KMS-11 (cell line): Measurements from ENCODE around the gene ZSCAN10.
"Not testable (repeated sequence)": the region's sequence is repeated elsewhere in the genome, so short reads cannot be mapped to it uniquely, and the experiment has no call there.

Experiments
- H2AFZ ChIP-seq: fragments of 200-600 bp; sonication (generic); 2 replicates; pipeline ENCODE4 v1.6.1; 2016; ENCODE audit warnings: antibody characterized with exemption, mixed run types, low read depth
- H3K27ac ChIP-seq: fragments of 200-600 bp; sonication (generic); 2 replicates; pipeline ENCODE4 v1.6.1; 2016; ENCODE audit warnings: mild to moderate bottlenecking, mixed run types
- H3K27me3 ChIP-seq: fragments of 200-600 bp; sonication (generic); 2 replicates; pipeline ENCODE4 v1.6.1; 2017; ENCODE audit warnings: mild to moderate bottlenecking, low read depth, mixed run types, moderate library complexity; ENCODE audit not compliant: insufficient read depth
- H3K36me3 ChIP-seq: fragments of 200-600 bp; sonication (generic); 2 replicates; pipeline ENCODE4 v1.6.1; 2017; ENCODE audit warnings: mild to moderate bottlenecking, mixed run types; ENCODE audit not compliant: insufficient read depth
- H3K4me1 ChIP-seq: fragments of 200-600 bp; sonication (generic); 2 replicates; pipeline ENCODE4 v1.6.1; 2016; ENCODE audit warnings: mild to moderate bottlenecking, low read depth, mixed run types; ENCODE audit not compliant: poor library complexity, severe bottlenecking
- H3K4me2 ChIP-seq: fragments of 200-600 bp; sonication (generic); 2 replicates; pipeline ENCODE4 v1.7.0; 2016; ENCODE audit warnings: mild to moderate bottlenecking, mixed run types
- H3K4me3 ChIP-seq: fragments of 200-600 bp; sonication (generic); IDR thresholded peaks from 2 replicates; pipeline ENCODE4 v1.6.1; 2017; ENCODE audit warnings: low read depth, low read length, mixed read lengths; ENCODE audit not compliant: insufficient read depth
- H3K79me2 ChIP-seq: fragments of 200-600 bp; sonication (generic); 2 replicates; pipeline ENCODE4 v1.6.1; 2016; ENCODE audit warnings: low read depth, mixed run types; ENCODE audit not compliant: insufficient read depth
- H3K9ac ChIP-seq: fragments of 200-600 bp; sonication (generic); 2 replicates; pipeline ENCODE4 v1.6.1; 2016; ENCODE audit warnings: mild to moderate bottlenecking, mixed run types
- H4K20me1 ChIP-seq: fragments of 200-600 bp; sonication (generic); 2 replicates; pipeline ENCODE4 v1.6.1; 2016; ENCODE audit warnings: mild to moderate bottlenecking, mixed run types; ENCODE audit not compliant: insufficient read depth
- TF ChIP-seq, protein P1 (sequence below): fragments of 200-600 bp; sonication (generic); conservative IDR thresholded peaks from 2 replicates; pipeline ENCODE4 v1.6.1; 2017; ENCODE audit warnings: low read depth, mild to moderate bottlenecking, antibody characterized with exemption, low read length, moderate library complexity, mixed read lengths

Gene ZSCAN10

DNA sequence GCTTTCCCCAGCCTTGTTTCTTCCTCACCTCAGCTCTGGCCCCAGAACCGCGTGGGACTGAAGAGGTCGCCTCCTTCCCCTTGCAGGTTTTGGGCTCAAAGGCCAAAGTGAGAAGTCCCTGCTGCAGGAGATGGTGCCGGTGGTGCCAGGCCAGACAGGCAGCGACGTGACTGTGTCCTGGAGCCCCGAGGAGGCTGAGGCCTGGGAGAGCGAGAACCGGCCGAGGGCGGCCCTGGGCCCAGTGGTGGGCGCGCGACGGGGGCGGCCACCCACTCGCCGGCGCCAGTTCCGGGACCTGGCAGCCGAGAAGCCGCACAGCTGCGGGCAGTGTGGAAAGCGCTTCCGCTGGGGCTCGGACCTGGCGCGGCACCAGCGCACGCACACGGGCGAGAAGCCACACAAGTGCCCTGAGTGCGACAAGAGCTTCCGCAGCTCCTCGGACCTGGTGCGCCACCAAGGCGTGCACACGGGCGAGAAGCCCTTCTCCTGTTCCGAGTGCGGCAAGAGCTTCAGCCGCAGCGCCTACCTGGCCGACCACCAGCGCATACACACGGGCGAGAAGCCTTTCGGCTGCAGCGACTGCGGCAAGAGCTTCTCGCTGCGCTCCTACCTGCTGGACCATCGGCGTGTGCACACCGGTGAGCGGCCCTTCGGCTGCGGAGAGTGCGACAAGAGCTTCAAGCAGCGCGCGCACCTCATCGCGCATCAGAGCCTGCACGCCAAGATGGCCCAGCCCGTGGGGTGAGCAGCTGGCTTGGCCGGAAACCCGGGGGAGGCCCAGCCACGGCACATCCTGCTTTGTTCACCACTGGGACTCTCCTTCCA lies 41.7 kb upstream of the ZSCAN10 start:
- H3K27me3 ChIP-seq, result no peaks in the 10 kb centered on the region; the same call in 1 of the 2 replicates
- no peak overlapping the region for H2AFZ ChIP-seq
- no peak overlapping the region for H3K27ac ChIP-seq
- peaks cover 8% of the 10 kb centered on the region for H3K4me1 ChIP-seq
- H3K9ac ChIP-seq, result no peak overlapping the region
- no peaks in the 10 kb centered on the region for H3K36me3 ChIP-seq
- TF ChIP-seq, protein P1, sequence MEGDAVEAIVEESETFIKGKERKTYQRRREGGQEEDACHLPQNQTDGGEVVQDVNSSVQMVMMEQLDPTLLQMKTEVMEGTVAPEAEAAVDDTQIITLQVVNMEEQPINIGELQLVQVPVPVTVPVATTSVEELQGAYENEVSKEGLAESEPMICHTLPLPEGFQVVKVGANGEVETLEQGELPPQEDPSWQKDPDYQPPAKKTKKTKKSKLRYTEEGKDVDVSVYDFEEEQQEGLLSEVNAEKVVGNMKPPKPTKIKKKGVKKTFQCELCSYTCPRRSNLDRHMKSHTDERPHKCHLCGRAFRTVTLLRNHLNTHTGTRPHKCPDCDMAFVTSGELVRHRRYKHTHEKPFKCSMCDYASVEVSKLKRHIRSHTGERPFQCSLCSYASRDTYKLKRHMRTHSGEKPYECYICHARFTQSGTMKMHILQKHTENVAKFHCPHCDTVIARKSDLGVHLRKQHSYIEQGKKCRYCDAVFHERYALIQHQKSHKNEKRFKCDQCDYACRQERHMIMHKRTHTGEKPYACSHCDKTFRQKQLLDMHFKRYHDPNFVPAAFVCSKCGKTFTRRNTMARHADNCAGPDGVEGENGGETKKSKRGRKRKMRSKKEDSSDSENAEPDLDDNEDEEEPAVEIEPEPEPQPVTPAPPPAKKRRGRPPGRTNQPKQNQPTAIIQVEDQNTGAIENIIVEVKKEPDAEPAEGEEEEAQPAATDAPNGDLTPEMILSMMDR, result no peak
- H3K79me2 ChIP-seq, result no peaks in the 10 kb centered on the region; the same call in 1 of the 2 replicates
- no peaks in the 10 kb centered on the region for H4K20me1 ChIP-seq
- H3K4me2 ChIP-seq, result no peak overlapping the region
- no peak overlapping the region for H3K4me3 ChIP-seq

DNA sequence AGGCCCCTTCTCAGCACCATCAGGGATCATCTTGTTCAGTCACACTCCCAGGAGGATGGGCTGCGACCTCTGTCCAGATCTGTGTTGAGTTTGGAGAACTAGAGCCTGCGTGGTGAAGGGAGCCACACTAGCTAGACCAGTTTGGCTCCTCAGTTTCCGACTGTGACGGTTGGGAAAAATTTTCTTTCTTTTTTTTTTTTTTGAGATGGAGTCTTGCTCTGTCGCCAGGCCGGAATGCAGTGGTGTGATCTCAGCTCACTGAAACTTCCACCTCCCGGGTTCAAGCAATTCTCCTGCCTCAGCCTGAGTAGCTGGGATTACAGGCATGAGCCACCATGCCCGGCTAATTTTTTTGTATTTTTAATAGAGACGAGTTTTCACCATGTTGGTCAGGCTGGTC lies 40.5 kb upstream of the ZSCAN10 start:
- H3K4me3 ChIP-seq, H3K36me3 ChIP-seq, H4K20me1 ChIP-seq, H2AFZ ChIP-seq, H3K4me2 ChIP-seq, H3K4me1 ChIP-seq, H3K9ac ChIP-seq, H3K79me2 ChIP-seq, H3K27ac ChIP-seq, H3K27me3 ChIP-seq: not testable (repeated sequence)

DNA sequence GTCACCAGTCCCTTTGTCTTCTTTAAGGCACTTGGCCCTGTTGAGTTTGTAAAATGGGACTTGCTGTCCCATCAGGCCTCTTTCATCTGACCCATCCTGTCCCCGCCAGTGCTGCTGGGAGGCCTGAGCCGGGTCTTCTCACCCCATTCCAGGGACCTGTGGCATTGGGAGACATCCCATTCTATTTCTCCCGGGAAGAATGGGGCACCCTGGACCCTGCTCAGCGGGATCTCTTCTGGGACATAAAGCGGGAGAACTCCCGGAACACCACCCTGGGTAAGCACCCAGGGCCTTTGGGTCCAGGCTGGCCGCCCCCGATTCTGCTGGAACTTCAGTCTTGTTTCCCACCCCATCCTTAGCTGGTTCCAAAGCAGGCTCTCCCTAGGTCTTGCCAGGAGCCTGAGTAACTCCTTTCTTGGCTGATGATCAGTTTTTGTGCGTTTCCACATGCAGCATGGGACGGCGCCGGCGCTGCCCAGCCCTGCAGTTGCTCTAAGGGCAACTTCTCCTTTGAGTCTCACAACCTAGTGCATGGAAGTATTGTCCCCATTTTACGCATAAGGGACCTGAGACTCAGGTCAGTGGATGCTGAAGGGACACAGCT lies 39.8 kb upstream of the ZSCAN10 start:
- H3K4me1 ChIP-seq, result peaks cover 10% of the 10 kb centered on the region
- no peak overlapping the region for H3K4me2 ChIP-seq
- H3K9ac ChIP-seq, result no peak overlapping the region
- H3K27ac ChIP-seq, result no peak overlapping the region
- TF ChIP-seq, protein P1, result no peak
- H3K36me3 ChIP-seq, result no peaks in the 10 kb centered on the region
- peaks cover 7% of the 10 kb centered on the region for H3K79me2 ChIP-seq
- H2AFZ ChIP-seq, result no peak overlapping the region
- no peak overlapping the region for H3K4me3 ChIP-seq
- H4K20me1 ChIP-seq, result no peaks in the 10 kb centered on the region
- no peaks in the 10 kb centered on the region for H3K27me3 ChIP-seq

DNA sequence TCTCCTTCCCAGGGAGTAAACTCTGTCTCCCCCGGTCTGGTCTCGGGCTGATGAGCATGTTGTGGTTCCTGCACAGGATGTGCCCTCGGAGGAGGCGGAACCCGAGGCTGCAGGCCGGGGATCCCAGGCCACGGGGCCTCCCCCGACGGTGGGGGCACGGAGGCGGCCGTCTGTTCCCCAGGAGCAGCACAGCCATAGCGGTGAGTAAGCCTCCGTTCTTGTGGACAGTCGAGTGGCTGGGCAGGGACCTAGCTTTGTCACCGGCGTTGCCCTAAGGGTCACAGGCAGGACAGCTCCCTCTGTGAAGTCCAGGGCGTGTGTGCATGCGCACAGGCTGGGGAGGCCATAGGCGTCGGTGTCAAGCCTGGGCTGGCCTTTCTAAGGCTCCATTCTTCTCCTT lies 39.2 kb upstream of the ZSCAN10 start:
- Histone ChIP-seq H4K20me1 (no peaks in the 10 kb centered on the region), H3K4me1 (peaks cover 11% of the 10 kb centered on the region), H3K4me2 (no peak overlapping the region), H3K36me3 (no peaks in the 10 kb centered on the region), H3K27ac (no peak overlapping the region), H3K79me2 (peaks cover 12% of the 10 kb centered on the region), H3K27me3 (no peaks in the 10 kb centered on the region), H3K9ac (no peak overlapping the region), H3K4me3 (no peak overlapping the region), H2AFZ (no peak overlapping the region)
- TF ChIP-seq, protein P1, result no peak

DNA sequence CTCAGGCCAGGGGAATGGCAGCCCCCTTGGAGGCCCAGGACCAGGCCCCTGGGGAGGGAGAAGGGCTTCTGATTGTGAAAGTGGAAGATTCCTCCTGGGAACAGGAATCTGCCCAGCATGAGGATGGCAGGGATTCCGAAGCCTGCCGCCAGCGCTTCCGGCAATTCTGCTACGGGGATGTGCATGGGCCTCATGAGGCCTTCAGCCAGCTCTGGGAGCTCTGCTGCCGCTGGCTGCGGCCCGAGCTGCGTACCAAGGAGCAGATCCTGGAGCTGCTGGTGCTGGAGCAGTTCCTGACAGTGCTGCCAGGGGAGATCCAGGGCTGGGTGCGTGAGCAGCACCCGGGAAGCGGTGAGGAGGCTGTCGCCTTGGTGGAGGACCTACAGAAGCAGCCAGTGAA lies 38.2 kb upstream of the ZSCAN10 start:
- Histone ChIP-seq H3K79me2 (peaks cover 21% of the 10 kb centered on the region), H4K20me1 (no peaks in the 10 kb centered on the region), H3K27ac (no peak overlapping the region), H3K4me1 (peaks cover 21% of the 10 kb centered on the region), H3K36me3 (no peaks in the 10 kb centered on the region), H3K4me2 (no peak overlapping the region), H3K4me3 (no peak overlapping the region), H3K27me3 (no peaks in the 10 kb centered on the region), H3K9ac (no peak overlapping the region), H2AFZ (no peak overlapping the region)
- TF ChIP-seq, protein P1, result no peak
